ENCODE measurements around the gene PLXNA2. TPM values are rescaled to one million over a fixed set of nuclear protein-coding genes. Genes with fewer than 3 reads are reported as not detected.

The PLXNA2 gene
- total RNA-seq, 1 experiment from 2014 or later = 0.06 TPM

DNA sequence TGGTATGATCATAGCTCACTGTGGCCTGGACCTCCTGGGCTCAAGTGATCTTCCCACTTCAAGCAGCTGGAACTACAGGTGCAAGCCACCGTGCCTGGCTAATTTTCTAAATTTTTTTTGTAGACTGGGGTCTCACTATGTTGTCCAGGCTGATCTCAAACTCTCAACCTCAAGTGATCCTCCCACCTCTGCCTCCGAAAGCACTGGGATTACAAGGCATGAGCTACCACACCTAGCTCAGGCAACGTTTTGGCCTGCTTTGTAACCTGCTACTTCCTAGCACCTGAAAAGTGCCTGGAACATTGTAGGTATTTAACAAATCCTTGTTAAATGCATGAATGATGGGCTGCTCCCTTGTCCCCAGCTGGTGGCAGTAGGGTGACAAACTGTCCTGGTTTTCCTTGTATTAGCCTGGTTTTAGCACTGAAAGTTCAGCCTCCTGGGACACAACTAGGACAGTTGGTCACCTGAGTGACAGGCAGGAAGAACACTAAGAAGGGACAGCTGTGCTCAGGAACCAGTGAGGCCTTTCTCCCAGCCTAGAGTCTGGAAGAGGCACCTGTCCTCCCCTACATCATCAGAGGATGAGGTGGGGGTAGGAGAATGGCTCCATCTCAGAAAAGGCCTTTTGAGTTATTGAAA, 244.8 kb downstream of the PLXNA2 start:
- H3K27me3 ChIP-seq (replicated peaks; ENCODE audit: insufficient read depth, low read depth, low read length, poor library complexity) = peaks cover 18% of the 10 kb centered on the region
- CTCF ChIA-PET = no interaction called here
- POLR2A ChIA-PET (ENCODE audit: low non-redundant PET) = no interaction called here
- H3K4me1 ChIP-seq (ENCODE audit: insufficient read depth, low read length, poor library complexity, severe bottlenecking) = no peaks in the 10 kb centered on the region
- H3K36me3 ChIP-seq (ENCODE audit: insufficient read depth, low read length, poor library complexity, severe bottlenecking) = no peaks in the 10 kb centered on the region
- no TSS peak for BruUV-seq (replicated peaks)
- intact Hi-C loops (cut with micrococcal nuclease; ENCODE audit: unreplicated experiment) = no loop called here
- TF ChIP-seq, protein P1, sequence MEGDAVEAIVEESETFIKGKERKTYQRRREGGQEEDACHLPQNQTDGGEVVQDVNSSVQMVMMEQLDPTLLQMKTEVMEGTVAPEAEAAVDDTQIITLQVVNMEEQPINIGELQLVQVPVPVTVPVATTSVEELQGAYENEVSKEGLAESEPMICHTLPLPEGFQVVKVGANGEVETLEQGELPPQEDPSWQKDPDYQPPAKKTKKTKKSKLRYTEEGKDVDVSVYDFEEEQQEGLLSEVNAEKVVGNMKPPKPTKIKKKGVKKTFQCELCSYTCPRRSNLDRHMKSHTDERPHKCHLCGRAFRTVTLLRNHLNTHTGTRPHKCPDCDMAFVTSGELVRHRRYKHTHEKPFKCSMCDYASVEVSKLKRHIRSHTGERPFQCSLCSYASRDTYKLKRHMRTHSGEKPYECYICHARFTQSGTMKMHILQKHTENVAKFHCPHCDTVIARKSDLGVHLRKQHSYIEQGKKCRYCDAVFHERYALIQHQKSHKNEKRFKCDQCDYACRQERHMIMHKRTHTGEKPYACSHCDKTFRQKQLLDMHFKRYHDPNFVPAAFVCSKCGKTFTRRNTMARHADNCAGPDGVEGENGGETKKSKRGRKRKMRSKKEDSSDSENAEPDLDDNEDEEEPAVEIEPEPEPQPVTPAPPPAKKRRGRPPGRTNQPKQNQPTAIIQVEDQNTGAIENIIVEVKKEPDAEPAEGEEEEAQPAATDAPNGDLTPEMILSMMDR (conservative IDR thresholded peaks at IDR 0.05; ENCODE audit: low read depth, low read length) = no peak
- H3K9me3 ChIP-seq (ENCODE audit: low read depth, low read length, poor library complexity, severe bottlenecking) = no peaks in the 10 kb centered on the region
- no peak overlapping the region for H3K4me3 ChIP-seq (ENCODE audit: low read depth, low read length, poor library complexity, severe bottlenecking)
- no peak overlapping the region for H3K27ac ChIP-seq (ENCODE audit: low read depth, low read length, poor library complexity, severe bottlenecking)
- no peak for DNase-seq (ENCODE audit: low spot score)

DNA sequence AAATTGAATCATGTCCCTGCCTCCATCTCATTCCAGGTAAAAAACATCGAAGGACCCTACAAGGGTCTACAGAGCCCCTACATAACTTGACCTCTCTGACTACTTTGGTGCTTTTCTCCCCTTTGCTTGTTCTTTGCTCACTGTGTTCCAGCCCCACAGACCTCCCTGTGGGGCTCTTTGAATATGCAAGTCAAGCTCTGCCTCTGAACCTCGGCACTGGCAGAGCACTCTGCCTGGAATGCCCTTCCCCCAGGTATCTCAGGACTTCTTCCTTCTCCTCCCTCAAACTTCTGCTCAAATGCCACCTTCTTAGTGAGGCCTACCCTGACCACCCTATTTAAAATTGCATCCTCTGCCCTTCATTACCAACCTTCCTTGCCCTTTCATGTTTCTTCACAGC, 245.5 kb downstream of the PLXNA2 start:
- H3K27me3 ChIP-seq (replicated peaks; ENCODE audit: insufficient read depth, low read depth, low read length, poor library complexity) = peaks cover 18% of the 10 kb centered on the region
- TF ChIP-seq, protein P1 (conservative IDR thresholded peaks at IDR 0.05; ENCODE audit: low read depth, low read length) = no peak
- no peak for TF ChIP-seq EZH2 (IDR thresholded peaks at IDR 0.05; ENCODE audit: borderline replicate concordance, low read depth, low read length, poor library complexity, severe bottlenecking)
- POLR2A ChIA-PET (ENCODE audit: low non-redundant PET) = no interaction called here
- H3K4me1 ChIP-seq (ENCODE audit: insufficient read depth, low read length, poor library complexity, severe bottlenecking) = no peaks in the 10 kb centered on the region
- no peak overlapping the region for H3K27ac ChIP-seq (ENCODE audit: low read depth, low read length, poor library complexity, severe bottlenecking)
- H3K36me3 ChIP-seq (ENCODE audit: insufficient read depth, low read length, poor library complexity, severe bottlenecking) = no peaks in the 10 kb centered on the region
- DNase-seq (ENCODE audit: low spot score) = no peak
- BruUV-seq (replicated peaks) = no TSS peak
- H3K9me3 ChIP-seq (ENCODE audit: low read depth, low read length, poor library complexity, severe bottlenecking) = no peaks in the 10 kb centered on the region
- no peak overlapping the region for H3K4me3 ChIP-seq (ENCODE audit: low read depth, low read length, poor library complexity, severe bottlenecking)
- CTCF ChIA-PET = interaction anchor here (0.6 kb wide), 1 partner anchor 19 kb away, joined by 4 read pairs; no protein-coding TSS in a partner anchor
- intact Hi-C loops (cut with micrococcal nuclease; ENCODE audit: unreplicated experiment) = no loop called here

DNA sequence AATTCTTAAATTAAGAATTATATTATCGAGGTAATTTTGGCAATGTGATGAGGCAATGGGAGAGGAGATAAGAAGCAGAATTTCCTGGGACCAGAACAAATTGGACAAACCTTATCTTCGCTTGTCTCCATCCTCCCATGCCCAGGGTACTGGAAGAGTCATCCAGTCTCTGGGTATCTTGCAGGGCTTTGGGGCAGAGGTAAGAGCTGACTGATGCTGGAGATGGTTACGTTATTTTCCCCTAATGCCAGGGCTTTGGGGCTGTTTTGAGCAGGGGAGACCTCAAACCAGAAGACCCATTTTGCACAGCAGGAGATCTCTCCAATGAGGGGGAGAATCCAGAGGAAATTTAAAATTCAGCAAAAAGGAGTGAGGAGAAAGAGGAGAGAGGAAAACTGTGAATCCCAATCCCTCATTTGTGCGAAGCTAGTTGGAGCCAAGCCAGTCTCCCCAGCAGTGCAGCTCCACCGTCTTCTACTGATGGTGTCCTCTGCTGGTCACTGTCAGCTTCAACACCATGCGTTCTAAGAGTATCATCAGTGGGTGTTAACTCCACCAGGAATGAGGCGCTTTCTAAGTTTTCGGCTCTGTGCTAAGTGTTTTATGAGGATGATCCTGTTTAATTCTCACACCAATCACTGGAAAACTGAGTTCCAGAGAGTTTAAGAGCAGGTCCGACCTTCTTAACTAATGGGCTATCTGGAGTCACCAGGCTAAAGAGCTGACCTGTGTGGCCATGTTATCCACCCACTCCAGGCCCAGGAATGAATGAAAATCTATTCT, 246.5 kb downstream of the PLXNA2 start:
- intact Hi-C loops (cut with micrococcal nuclease; ENCODE audit: unreplicated experiment) = no loop called here
- TF ChIP-seq, protein P1 (conservative IDR thresholded peaks at IDR 0.05; ENCODE audit: low read depth, low read length) = peak; percentile 91
- TF ChIP-seq EZH2 (IDR thresholded peaks at IDR 0.05; ENCODE audit: borderline replicate concordance, low read depth, low read length, poor library complexity, severe bottlenecking) = no peak
- BruUV-seq (replicated peaks) = no TSS peak

More for the DNA sequence above, 246.5 kb downstream of the PLXNA2 start:
- no peak overlapping the region for H3K4me3 ChIP-seq (ENCODE audit: low read depth, low read length, poor library complexity, severe bottlenecking)
- peak; percentile 78 for DNase-seq (ENCODE audit: low spot score)
- peaks cover 18% of the 10 kb centered on the region for H3K27me3 ChIP-seq (replicated peaks; ENCODE audit: insufficient read depth, low read depth, low read length, poor library complexity)
- H3K36me3 ChIP-seq (ENCODE audit: insufficient read depth, low read length, poor library complexity, severe bottlenecking) = no peaks in the 10 kb centered on the region
- H3K4me1 ChIP-seq (ENCODE audit: insufficient read depth, low read length, poor library complexity, severe bottlenecking) = no peaks in the 10 kb centered on the region
- H3K9me3 ChIP-seq (ENCODE audit: low read depth, low read length, poor library complexity, severe bottlenecking) = no peaks in the 10 kb centered on the region
- POLR2A ChIA-PET (ENCODE audit: low non-redundant PET) = no interaction called here
- CTCF ChIA-PET = interaction anchor here (0.6 to 1.0 kb wide), 5 partner anchors 20 to 1550 kb away, joined by 3 to 7 read pairs (median 4); no protein-coding TSS in a partner anchor
- no peak overlapping the region for H3K27ac ChIP-seq (ENCODE audit: low read depth, low read length, poor library complexity, severe bottlenecking)
